Stimulated activated CD4-positive, alpha-beta T cell treated with anti-CD3 and anti-CD28 coated beads, Interleukin-12 subunit alpha, Interleukin-12 subunit beta, amount 100 ng/mL, for 48 hours (primary cell): ENCODE measurements around the gene LTBP4.
"Not testable (repeated sequence)": the region's sequence is repeated elsewhere in the genome, so short reads cannot be mapped to it uniquely, and the experiment has no call there.

Experiments
- DNase-seq, 3 donors: peaks; one replicate each; pipeline ENCODE4 v3.0.0-alpha.2; 2020; ENCODE audit warnings: low read depth in 2 of 3, low spot score in 1 of 3

The LTBP4 gene

DNA sequence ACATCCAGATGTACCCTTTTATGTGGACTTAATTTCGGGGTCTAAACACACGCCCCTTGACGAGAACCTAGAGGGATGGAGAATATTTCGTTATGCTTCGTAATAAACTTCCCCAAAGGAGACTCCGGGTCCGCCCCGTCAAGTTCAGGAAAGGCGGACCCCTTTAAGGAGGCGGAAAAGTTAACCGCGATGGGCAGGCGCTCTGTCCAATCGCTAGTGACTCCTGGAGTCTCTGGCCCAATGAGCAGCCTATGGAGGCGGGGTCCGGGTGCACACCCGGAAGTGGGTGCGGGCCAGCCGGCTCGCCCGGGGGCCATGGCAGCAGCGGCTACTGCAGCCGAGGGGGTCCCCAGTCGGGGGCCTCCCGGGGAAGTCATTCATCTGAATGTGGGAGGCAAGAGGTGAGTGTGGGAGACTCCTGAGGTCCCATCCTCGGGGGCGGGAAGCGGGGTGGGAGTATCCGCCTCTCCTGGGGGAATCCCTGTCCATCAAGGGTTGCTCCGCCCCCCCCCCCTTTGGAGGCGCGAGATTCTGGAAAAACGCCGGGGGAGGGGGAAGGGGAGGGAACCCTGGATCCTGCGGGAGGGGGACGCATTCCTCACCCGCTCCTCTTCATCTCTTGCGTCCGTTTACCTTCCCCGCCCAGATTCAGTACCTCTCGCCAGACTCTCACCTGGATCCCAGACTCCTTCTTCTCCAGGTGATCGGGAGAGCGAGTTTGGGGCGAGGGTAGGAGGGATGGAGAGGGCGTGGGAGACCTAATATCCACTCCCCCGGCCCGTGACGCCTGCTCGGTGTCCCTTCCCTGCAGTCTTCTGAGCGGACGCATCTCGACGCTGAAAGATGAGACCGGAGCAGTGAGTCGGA lies 24.4 kb upstream of the LTBP4 start, which contains the start of gene SHKBP1:
TSS of gene SHKBP1 (plus strand) at position 289 of the 867 bp plus-strand sequence. CDS start at position 316, 27 bp downstream.
- peak; percentile 88 to 95 (median 92) for DNase-seq

DNA sequence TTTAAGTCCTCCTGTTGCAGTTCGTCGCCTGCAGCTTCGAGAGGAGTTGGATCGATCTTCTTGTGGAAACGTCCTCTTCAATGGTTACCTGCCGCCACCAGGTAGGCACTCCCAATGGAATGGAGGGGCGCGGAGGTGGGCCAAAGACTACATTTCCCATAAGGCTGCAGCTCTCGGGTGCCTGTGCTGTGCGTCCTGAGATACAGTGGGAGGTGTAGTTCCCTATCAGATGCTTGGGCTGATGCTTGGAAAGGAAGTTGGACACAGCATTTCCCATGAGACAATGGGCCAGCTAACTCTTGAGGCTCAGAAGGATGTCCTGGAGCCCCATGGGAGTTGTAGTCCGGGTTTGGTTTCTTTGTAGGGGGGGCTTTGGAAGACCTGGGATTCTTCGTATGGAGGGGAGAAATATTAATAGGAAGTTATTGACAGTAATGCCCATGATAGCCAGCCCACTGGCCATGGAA lies 22.7 kb upstream of the LTBP4 start:
- DNase-seq = no peak

DNA sequence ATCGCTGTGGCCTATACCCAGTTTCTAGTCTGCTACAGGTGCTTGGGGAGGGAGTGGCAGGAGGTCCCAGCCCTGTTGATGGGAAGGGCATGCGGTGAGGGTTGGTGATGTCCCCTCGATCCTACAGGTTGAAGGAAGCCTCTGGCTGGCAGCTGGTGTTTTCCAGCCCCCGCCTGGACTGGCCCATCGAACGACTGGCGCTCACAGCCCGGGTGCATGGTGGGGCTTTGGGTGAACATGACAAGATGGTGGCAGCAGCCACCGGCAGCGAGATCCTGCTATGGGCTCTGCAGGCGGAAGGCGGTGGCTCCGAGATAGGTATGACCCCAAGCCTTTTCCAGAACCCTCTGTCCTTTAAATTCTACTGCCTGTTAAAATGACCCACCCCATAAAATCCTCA lies 20.6 kb upstream of the LTBP4 start:
- DNase-seq = no peak

DNA sequence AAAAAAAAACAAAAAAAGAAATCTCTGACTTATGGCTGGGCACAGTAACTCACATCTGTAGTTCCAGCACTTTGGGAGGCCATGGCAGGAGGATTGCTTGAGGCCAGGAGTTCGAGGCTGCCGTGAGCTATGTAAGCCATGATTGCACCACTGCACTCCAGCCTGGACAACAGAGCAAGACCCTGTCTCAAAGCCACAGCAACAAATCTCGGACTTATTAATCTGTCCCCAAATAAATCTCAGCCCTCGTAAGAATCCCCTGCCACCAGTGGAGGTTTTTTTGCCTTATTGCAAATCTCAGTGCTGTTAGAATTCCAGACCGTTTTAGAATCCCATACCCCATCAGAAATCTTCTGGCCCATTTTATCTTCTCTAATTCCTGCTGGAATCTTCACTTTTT lies 19.6 kb upstream of the LTBP4 start:
- DNase-seq = no peak

DNA sequence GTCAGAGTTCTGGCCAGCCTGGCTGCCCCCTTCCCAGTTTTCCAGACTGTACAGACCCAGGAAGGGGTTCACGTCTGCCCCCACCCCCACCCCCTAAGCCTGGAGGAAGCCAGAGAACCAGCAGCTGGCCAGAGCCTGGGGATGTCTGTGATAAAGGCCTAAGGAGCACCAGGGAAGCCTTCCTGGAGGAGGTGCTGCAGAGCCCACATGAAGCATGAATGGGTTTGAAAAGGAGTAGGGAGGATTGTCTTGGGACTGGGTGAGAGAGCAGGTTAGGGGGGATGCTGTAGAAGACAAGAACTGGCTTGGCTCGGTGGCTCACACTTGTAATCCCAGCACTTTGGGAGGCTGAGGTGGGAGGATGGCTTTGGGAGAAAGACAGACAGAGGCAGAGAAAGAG lies 18.7 kb upstream of the LTBP4 start:
- no peak for DNase-seq

DNA sequence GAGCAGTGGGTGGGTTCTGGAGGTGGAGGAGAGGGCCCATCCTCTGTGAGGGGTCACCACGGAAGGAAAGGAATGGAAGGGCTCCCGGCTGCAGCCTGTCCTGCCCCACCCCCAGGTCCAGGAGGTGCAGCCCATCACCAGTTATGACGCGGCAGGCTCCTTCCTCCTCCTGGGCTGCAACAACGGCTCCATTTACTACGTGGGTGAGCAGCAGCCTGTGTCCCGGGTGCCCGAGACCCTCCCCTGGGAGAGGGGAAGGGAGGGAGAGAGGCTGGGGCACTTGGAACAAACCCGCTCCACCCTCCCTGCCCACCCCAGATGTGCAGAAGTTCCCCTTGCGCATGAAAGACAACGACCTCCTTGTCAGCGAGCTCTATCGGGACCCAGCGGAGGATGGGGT lies 17.9 kb upstream of the LTBP4 start:
- DNase-seq = no peak

DNA sequence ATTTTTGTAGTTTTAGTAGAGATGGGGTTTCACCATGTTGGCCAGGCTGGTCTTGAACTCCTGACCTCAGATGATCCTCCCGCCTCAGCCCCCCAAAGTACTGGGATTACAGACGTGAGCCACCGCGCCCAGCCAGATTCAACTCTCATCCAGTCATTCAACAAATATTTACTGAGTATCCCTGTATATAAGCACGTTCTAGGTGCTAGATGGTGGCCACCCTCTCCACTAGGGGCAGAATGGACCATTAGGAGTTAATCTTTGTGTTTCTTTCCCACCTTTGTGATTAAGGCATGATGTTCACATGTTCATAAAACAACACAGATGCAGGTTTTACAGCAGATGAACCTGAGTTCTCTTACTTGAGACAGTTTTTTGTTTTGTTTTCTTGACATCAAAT lies 17.2 kb upstream of the LTBP4 start:
- DNase-seq = no peak

DNA sequence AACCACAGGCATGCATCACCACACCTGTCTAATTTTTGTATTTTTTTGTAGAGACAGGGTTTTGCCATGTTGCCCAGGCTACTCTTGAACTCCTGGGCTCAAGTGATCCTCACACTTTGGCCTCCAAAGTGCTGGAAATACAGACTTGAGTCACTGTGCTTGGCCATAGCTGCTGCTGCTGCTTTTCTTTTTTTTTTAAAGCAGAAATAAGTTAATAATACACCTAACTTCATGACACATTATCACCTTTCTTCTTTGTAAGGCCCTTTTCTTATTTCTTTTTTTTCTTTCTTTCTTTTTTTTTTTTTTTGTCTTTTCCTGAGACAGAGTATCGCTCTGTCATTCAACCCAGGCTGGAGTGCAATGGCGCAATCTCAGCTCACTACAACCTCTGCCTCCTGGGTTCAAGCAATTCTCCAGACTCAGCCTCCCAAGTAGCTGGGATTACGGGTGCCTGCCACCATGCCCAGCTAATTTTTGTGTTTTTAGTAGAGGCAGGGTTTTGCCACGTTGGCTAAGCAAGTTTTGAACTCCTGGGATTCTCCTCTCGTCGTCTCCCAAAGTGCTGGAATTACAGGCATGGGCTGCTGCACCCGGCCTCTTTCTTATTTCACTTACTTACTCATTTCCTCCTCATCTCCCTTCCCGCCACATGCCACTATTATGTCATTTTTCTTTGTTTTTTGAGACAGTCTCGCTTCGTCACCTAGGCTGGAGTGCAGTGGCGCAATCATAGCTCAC lies 15.8 kb upstream of the LTBP4 start:
- no peak for DNase-seq

DNA sequence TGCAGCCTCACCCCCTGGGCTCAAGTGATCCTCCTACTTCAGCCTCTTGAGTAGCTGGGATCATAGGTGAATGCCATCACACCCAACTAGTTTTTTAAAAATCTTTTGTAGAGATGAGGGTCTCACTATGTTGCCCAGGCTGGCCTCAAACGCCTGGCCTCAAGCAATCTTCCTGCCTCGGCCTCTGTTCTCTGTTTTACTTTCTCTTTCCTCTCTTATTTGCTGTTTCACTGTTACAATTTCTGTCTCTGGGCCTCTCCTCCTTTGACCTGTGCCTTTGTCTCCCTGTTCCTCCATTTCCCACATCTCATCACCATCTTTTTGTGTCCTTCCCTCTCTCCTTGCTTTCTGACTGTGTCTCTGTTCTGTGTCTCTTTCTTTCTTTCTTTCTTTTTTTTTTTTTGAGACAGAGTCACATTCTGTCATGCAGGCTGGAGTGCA lies 15.2 kb upstream of the LTBP4 start:
- no peak for DNase-seq

DNA sequence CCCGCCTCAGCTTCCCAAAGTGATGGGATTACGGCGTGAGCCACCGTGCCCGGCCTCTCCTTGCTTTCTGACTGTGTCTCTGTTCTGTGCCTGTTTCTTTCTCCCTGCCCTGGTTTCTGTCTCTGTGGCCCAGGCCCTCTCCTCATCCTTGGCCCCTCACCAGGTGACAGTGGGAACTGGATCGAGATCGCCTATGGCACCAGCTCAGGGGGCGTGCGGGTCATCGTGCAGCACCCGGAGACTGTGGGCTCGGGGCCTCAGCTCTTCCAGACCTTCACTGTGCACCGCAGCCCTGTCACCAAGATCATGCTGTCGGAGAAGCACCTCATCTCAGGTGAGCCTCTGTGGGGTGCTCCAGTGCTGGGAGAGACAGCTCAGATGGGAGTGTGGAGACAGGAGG lies 14.6 kb upstream of the LTBP4 start:
- no peak for DNase-seq

DNA sequence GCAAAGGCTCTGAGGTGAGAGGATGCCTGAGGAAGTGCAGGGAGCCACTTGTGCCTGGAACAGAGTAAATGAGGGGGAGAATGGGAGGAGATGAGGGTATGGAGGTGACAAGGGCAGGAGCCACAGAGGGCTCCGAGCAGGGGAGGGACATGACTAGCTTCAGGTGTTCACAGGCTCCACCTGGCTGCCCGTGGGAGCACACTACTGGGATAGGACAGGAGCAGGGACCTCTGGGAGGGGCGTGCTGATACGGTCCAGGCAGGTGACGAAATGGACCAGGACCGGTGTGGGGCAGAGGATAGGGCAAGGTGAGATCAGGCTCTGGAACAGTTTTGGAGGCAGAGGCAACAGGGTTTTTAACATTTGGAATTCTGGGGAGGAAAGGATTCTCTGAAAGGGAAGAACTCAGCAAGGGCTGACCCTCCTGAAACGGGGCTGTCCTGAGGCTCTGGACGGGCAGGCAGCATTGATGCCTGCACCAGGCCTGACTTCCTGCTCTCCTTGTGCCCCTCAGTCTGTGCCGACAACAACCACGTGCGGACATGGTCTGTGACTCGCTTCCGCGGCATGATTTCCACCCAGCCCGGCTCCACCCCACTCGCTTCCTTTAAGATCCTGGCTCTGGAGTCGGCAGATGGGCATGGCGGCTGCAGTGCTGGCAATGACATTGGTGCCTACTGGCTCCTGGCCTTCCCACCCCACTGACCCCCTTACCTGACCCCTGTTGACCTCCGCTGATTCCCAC lies 12.9 kb upstream of the LTBP4 start:
- no peak for DNase-seq

DNA sequence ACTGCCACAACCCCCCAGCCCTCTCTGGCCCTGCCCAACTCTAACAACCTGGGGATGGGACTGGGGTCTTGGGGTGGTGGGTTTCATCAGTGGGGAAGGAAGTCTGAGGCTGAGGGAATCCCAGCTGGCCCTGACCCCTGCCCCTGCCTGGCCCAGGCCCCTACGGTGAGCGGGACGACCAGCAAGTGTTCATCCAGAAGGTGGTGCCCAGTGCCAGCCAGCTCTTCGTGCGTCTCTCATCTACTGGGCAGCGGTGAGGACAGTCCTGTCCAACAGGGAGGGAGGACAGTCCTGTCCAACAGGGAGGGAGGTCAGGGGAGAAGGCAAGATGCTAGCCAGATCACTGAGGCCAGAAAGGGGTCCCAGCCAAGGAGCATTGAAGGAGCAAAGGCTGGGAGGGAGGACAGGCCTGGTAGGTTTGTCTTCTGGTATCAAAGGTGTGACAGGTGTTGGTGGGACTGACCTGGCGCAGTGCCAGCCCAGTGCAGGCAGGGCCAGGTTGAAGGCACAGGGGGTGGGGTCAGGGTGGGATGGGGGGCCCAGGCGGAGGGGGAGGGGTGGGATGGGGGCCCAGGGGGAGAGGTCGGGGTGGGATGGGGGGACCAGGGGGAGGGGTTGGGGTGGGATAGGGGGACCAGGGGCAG lies 12.1 kb upstream of the LTBP4 start:
- no peak for DNase-seq

DNA sequence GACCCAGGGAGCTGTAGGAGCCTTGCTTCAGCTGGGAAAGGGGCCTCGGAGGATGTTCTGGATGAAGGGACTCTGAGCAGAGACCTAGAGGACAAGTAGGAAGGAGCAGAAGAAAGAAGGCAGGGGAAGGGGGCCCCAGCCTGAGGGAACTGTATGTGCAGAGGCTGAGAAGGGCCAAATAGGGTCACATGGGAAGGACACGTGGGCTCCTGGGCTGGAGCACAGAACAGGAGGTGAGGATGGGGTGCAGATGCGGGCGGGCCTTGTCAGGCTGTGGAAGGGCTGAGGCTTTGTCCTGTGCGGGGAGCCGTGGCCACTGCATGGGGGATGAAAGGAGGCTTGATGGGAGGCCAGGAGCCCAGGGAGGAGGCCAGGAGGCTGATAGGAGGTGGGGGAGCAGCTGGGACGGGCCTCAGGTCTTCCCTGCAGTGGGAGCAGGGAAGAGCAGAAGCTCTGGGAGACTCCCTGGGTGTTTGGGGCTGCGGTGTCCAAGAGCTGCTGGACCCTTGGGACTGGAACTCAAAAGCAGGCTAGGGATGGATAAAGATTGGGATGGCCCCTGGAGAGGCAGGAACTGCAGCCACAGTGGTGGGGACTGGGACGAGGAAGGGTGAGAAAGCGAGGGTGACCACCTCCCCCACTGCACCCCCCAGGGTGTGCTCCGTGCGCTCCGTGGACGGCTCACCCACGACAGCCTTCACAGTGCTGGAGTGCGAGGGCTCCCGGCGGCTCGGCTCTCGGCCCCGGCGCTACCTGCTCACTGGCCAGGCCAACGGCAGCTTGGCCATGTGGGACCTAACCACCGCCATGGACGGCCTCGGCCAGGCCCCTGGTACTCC lies 11.4 kb upstream of the LTBP4 start:
- no peak for DNase-seq

DNA sequence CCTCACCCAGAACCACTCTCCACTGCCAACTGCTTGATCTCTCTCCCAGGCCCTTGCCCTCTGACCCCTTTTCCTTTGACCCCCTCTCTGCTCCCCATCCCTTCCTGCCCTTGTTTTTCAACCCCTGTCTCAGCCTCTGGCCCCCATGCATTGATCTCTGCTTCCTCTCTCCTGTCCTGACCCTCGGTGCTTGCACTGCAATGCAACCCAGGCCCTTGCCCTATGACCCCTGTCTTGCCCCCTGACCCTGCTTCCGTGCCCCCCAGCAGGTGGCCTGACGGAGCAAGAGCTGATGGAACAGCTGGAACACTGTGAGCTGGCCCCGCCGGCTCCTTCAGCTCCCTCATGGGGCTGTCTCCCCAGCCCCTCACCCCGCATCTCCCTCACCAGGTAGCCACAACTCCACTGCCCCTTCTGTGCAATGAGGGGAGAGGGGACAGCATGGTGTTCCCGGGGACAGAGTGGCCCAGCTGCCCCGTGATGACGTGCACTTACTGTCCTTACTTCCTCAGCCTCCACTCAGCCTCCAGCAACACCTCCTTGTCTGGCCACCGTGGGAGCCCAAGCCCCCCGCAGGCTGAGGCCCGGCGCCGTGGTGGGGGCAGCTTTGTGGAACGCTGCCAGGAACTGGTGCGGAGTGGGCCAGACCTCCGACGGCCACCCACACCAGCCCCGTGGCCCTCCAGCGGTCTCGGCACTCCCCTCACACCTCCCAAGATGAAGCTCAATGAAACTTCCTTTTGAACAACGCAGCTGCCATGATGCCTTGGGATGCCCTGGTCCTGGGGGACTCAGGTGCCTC lies 10.5 kb upstream of the LTBP4 start:
- DNase-seq = no peak

DNA sequence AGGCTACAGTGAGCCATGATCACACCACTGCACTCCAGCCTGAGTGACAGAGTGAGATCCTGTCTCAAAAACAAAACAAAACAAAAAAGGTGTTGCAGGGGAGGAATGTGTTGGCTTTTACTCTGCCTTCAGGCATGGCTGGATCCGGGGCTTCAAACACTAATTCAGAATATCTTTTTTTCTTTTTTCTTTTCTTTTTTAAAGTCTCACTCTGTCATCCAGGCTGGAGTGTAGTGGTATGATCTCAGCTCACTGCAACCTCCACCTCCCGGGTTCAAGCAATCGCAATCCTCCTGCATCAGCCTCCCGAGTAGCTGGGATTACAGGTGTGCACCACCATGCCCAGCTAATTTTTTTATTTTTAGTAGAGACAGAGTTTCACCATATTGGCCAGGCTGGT lies 9.4 kb upstream of the LTBP4 start:
- DNase-seq = not testable (repeated sequence)

DNA sequence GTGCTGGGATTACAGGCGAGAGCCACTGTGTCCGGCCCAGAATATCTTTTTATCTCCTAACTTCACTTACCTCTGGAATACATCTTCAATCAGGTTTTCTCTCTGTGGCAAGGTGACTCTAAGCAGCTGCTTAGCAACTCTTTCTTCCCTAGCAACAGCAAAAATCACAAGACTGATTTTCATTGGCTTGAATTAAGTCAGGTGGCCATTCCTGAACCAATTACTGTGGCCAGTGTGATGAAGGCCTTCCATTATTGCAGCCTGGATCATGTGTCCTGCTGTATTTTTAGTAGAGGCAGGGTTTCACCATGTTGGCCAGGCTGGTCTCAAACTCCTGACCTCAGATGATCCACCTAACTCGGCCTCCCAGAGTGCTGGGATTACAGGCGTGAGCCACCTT lies 9.0 kb upstream of the LTBP4 start:
- no peak for DNase-seq

DNA sequence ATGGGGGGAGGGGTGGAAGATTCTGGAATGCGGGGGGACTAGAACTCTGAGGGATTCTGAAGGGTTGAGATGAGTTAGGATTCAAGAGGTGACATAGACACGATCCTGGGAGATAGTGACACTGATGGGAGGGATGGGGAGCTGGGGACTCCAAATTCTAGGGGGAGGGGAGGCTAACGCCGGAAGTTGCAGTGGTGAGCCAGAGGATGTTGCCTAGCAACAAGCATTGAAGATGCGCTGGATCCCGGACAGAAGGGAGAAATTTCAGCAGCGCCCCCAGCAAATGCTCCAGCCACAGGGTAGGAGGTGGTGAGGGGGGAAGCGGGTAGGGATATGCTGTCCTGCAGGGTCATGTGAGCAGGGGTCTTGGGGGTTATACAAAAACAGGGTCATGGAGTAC lies 6.9 kb upstream of the LTBP4 start:
- DNase-seq = no peak

DNA sequence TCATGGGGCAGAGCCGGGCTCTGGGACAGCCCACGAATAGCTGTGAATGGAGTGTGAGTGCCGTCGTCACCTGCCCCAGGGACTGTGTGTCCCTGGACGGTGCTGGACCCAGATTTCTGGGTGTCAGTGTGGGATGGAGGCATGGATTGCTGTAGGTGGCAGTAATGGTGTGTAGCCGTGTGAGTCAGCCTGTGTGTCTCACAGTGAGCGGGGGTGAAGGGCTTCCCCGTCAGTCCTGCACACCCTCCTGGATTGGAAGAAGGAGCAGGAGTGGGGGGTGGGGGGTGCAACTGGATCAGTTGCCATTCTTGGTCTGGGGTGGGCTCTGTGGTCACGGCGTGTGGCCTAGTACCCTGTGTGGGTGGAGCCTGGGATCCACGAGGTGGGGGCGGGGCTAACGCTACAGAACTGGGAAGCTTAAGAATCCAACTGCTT lies 6.5 kb upstream of the LTBP4 start:
- no peak for DNase-seq

DNA sequence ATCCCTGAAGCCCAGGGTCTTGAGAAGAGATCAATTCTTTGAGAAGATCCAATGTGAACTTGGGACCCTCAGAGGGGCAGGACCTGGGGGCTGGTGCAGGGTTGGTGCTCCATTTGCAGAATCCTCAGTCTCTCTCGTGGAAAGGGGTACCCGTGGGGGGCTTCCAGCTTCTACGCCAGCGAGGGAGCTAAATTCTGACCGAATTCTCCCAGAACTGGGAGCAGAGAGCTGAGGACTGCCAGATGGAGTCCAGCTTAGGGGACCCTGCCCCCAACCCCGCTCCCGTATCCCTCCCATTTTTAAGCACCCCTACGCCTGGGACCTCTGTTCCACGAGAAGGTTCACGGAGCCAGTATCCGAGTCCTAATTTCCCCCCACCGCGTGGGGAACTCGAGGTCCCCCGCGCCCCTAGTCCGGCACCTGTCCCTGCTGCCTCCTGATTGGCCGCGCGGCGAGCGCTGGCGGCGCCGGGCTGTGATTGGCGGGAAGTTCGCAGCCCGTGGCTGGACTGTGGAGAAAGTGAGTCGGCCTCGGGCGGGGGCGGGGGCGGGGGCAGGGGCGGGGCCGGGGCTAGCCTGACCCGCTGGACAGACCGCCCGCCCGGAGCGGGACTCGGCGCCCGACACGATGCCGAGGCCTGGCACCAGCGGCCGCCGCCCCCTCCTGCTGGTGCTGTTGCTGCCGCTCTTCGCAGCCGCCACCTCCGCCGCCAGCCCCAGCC lies 4.4 kb upstream of the LTBP4 start:
- DNase-seq = no peak
